Colonic mucosa (tissue), 4 donors: ENCODE measurements around the gene PPP1R13L. TPM values are rescaled to one million over a fixed set of nuclear protein-coding genes. Genes with fewer than 3 reads are reported as not detected.

Source experiments
- DNase-seq: peaks from one replicate; pipeline ENCODE4 v3.0.0-alpha.2; 2020
- H3K27ac ChIP-seq: fragments of 200-600 bp; one replicate; pipeline ENCODE4 v1.8.0; 2021
- H3K27me3 ChIP-seq: fragments of 200-600 bp; one replicate; pipeline ENCODE4 v1.8.0; 2021
- H3K36me3 ChIP-seq: fragments of 200-600 bp; one replicate; pipeline ENCODE4 v1.8.0; 2021
- H3K4me1 ChIP-seq: fragments of 200-600 bp; one replicate; pipeline ENCODE4 v1.8.0; 2021; ENCODE audit warnings: mild to moderate bottlenecking
- H3K4me3 ChIP-seq: fragments of 200-600 bp; one replicate; pipeline ENCODE4 v1.8.0; 2021
- H3K9ac ChIP-seq, 2 donors: one replicate each; pipeline ENCODE4 v1.7.0; 2013; ENCODE audit warnings: control low read depth in 2 of 2, low read depth in 2 of 2, low read length in 2 of 2
- H3K9me3 ChIP-seq: fragments of 200-600 bp; one replicate; pipeline ENCODE4 v1.8.0; 2021
- CTCF ChIP-seq: fragments of 200-600 bp; IDR thresholded peaks from one replicate; pipeline ENCODE4 v1.8.0; 2022; ENCODE audit warnings: antibody characterized with exemption, mild to moderate bottlenecking
- intact Hi-C: fragments of 100-400 bp; cut with DNase I; formaldehyde crosslinking; loops from one replicate; pipeline ENCODE4 v1.14.1; 2022
- total RNA-seq, 2 donors: library from RNA; stranded (reverse); fragmentation: NEBNext Ultra II Directional in 1 of 2; extraction: Animal tissue kit (Norgen Biotek cat#: 25700) in 1 of 2; gene quantifications; one replicate each; pipeline ENCODE4 v1.2.1, GENCODE V29; 2021
- donor health status: healthy.
- donor health status: DM: no; HTN: no; CAD: no.
- donor health status: DM: no; HTN: no; CAD: no.

The PPP1R13L gene
- total RNA-seq, 2 donors from 2014 or later = 25.9 to 46.2 TPM

- H3K27me3 ChIP-seq = no peaks in the 10 kb centered on the region
Observed at GRCh38 chr19:45400192-45400591, 4.7 kb downstream of the PPP1R13L start.

GRCh38 chr19:45395821-45396617 is 8.8 kb downstream of the PPP1R13L start:
- no peak overlapping the region for H3K27ac ChIP-seq
- intact Hi-C loops = no loop called here
- no peaks in the 10 kb centered on the region for H3K36me3 ChIP-seq
- no peak for TF ChIP-seq CTCF
- no peak overlapping the region for H3K4me3 ChIP-seq
- H3K9ac ChIP-seq = no peak overlapping the region
- no peaks in the 10 kb centered on the region for H3K9me3 ChIP-seq
- H3K27me3 ChIP-seq = no peaks in the 10 kb centered on the region
- DNase-seq = no peak
- peaks cover 3% of the 10 kb centered on the region for H3K4me1 ChIP-seq

More at GRCh38 chr19:45400192-45400591, 4.7 kb downstream of the PPP1R13L start:
- Histone ChIP-seq H3K27ac (no peak overlapping the region), H3K9ac (no peak overlapping the region), H3K4me3 (no peak overlapping the region), H3K9me3 (no peaks in the 10 kb centered on the region), H3K36me3 (no peaks in the 10 kb centered on the region), H3K4me1 (peaks cover 18% of the 10 kb centered on the region)
- no peak for DNase-seq
- TF ChIP-seq CTCF = no peak
- intact Hi-C loops = no loop called here

GRCh38 chr19:45391871-45392665 is 12.8 kb downstream of the PPP1R13L start:
- H3K9me3 ChIP-seq = no peaks in the 10 kb centered on the region
- no peaks in the 10 kb centered on the region for H3K36me3 ChIP-seq
- no peak for TF ChIP-seq CTCF
- DNase-seq = no peak
- no peak overlapping the region for H3K4me3 ChIP-seq
- H3K9ac ChIP-seq = no peak overlapping the region
- intact Hi-C loops = no loop called here
- no peak overlapping the region for H3K27ac ChIP-seq
- H3K4me1 ChIP-seq = no peaks in the 10 kb centered on the region
- H3K27me3 ChIP-seq = no peaks in the 10 kb centered on the region

DNA sequence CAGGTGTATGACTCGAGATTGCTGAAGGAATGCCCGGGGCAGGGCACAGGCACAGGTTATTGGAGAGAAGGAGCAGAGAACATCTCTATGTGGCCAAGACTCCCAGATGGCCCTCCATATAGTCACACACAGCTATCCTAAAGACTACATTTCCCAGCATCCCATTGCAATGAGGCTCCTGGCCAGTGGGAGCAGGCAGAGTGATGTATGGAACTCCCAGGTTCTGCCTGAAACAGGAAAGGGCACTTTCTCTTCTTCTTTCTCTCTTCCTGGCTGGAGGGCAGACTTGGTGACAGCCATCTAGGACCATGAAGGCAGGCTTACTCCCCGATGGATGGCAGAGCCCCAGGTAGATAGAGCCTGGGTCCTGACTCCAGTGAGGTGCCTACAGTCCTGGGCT is 13.5 kb downstream of the PPP1R13L start:
- no peak overlapping the region for H3K4me3 ChIP-seq
- intact Hi-C loops = no loop called here
- no peaks in the 10 kb centered on the region for H3K9me3 ChIP-seq
- no peaks in the 10 kb centered on the region for H3K36me3 ChIP-seq
- DNase-seq = no peak
- H3K9ac ChIP-seq = no peak overlapping the region
- H3K4me1 ChIP-seq = no peaks in the 10 kb centered on the region
- no peaks in the 10 kb centered on the region for H3K27me3 ChIP-seq
- no peak for TF ChIP-seq CTCF
- no peak overlapping the region for H3K27ac ChIP-seq

DNA sequence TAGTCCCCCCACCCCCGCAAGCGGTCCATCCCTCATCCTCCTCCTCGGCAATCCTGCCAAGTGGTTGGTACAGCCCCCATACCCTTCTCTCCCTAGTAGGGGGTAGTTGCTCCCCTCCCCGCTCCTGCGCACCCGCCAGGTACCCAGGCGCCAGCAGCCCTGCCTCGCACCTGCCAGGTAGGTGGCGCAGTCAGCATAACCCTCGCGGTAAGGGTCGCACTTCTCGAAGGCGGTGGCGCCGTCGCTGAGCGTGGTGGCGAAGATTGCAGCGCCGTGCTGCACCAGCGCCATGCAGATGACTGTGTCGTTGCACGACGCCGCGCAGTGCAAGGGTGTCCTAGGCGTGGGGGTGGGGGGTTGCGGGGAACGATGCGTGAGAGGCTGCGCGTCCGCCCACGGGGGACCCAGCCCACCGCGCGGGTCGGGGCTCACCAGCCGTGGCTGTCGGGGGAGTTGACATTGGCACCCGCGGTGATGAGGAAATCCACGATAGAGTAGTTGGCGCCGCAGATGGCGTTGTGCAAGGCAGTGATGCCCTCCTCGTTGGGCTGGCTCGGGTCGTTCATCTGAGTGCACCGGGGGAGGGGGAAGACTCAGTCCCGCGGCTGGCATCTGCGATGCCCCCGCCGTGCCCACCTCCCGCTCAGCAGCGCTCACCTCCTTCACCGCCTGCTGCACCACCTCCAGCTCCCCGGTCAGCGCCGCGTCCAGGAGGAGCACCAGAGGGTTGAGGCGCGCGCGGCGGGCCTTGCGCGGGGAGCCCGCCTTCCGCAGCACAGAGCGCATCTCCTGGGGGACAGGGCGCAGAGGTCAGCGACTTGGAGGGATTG is 19.3 kb downstream of the PPP1R13L start:
- H3K36me3 ChIP-seq = no peaks in the 10 kb centered on the region

More for the DNA sequence above, 19.3 kb downstream of the PPP1R13L start:
- no peaks in the 10 kb centered on the region for H3K9me3 ChIP-seq
- no peak for TF ChIP-seq CTCF
- intact Hi-C loops = no loop called here
- no peak overlapping the region for H3K27ac ChIP-seq
- no peak overlapping the region for H3K4me3 ChIP-seq
- no peaks in the 10 kb centered on the region for H3K4me1 ChIP-seq
- H3K27me3 ChIP-seq = peaks cover 14% of the 10 kb centered on the region
- H3K9ac ChIP-seq = no peak overlapping the region
- DNase-seq = no peak
